Liver (tissue), 3 donors: ENCODE results near the gene SUMO2.

Experiments used
- ATF3 ChIP-seq: IDR thresholded peaks from 2 replicates; pipeline ENCODE4 v1.6.1; 2016; ENCODE audit warnings: antibody characterized with exemption
- EGR1 ChIP-seq, 2 donors: IDR thresholded peaks; 2 replicates each; pipeline ENCODE4 v1.6.1; 2016 to 2018; ENCODE audit warnings: antibody characterized with exemption in 2 of 2, low read depth in 2 of 2
- GABPA ChIP-seq, 2 donors: IDR thresholded peaks in 1 of 2; conservative IDR thresholded peaks in 1 of 2; 2 replicates each; pipeline ENCODE4 v1.6.1; 2016; ENCODE audit warnings: antibody characterized with exemption in 2 of 2, mild to moderate bottlenecking in 1 of 2, moderate library complexity in 1 of 2
- JUND ChIP-seq, 2 donors: IDR thresholded peaks; 2 replicates each; pipeline ENCODE4 v1.6.1; 2016; ENCODE audit warnings: antibody characterized with exemption in 2 of 2
- NR2F2 ChIP-seq: IDR thresholded peaks from 2 replicates; pipeline ENCODE4 v1.6.1; 2016; ENCODE audit warnings: antibody characterized with exemption
- RAD21 ChIP-seq, 2 donors: IDR thresholded peaks; 2 replicates each; pipeline ENCODE4 v1.6.1; 2016; ENCODE audit warnings: antibody characterized with exemption in 2 of 2, mild to moderate bottlenecking in 2 of 2
- REST ChIP-seq: IDR thresholded peaks from 2 replicates; pipeline ENCODE4 v1.6.1; 2016; ENCODE audit warnings: antibody characterized with exemption, mild to moderate bottlenecking
- SP1 ChIP-seq: IDR thresholded peaks from 2 replicates; pipeline ENCODE4 v1.6.1; 2018; ENCODE audit warnings: antibody characterized with exemption, mild to moderate bottlenecking
- TAF1 ChIP-seq: conservative IDR thresholded peaks from 2 replicates; pipeline ENCODE4 v1.6.1; 2016; ENCODE audit warnings: antibody characterized with exemption, mild to moderate bottlenecking
- YY1 ChIP-seq: IDR thresholded peaks from 2 replicates; pipeline ENCODE4 v1.6.1; 2016; ENCODE audit warnings: antibody characterized with exemption, mild to moderate bottlenecking
- ZBTB33 ChIP-seq: IDR thresholded peaks from 2 replicates; pipeline ENCODE4 v1.6.1; 2016; ENCODE audit warnings: antibody characterized with exemption
- TF ChIP-seq, protein P1 (sequence below): fragments of 150-350 bp; IDR thresholded peaks from 2 replicates; pipeline ENCODE4 v1.5.1; 2017; ENCODE audit warnings: improper control_type of control experiment, low read depth, low read length; ENCODE audit not compliant: missing input control
- TF ChIP-seq, protein P2 (sequence below): IDR thresholded peaks from 2 replicates; pipeline ENCODE4 v1.6.1; 2016; ENCODE audit warnings: antibody characterized with exemption
- donor health status: healthy.
- donor health status: healthy.

GRCh38 chr17:75135452-75135851, 47.3 kb downstream of the SUMO2 start:
- TF ChIP-seq, protein P1, sequence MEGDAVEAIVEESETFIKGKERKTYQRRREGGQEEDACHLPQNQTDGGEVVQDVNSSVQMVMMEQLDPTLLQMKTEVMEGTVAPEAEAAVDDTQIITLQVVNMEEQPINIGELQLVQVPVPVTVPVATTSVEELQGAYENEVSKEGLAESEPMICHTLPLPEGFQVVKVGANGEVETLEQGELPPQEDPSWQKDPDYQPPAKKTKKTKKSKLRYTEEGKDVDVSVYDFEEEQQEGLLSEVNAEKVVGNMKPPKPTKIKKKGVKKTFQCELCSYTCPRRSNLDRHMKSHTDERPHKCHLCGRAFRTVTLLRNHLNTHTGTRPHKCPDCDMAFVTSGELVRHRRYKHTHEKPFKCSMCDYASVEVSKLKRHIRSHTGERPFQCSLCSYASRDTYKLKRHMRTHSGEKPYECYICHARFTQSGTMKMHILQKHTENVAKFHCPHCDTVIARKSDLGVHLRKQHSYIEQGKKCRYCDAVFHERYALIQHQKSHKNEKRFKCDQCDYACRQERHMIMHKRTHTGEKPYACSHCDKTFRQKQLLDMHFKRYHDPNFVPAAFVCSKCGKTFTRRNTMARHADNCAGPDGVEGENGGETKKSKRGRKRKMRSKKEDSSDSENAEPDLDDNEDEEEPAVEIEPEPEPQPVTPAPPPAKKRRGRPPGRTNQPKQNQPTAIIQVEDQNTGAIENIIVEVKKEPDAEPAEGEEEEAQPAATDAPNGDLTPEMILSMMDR, result no peak
- TF ChIP-seq TAF1, result no peak
- TF ChIP-seq EGR1 (IDR thresholded peaks at IDR 0.05; ENCODE audit: low read depth in 2 of 2), result no peak
- TF ChIP-seq JUND (IDR thresholded peaks at IDR 0.05), result no peak
- no peak for TF ChIP-seq REST
- TF ChIP-seq ATF3, result no peak
- no peak for TF ChIP-seq YY1
- no peak for TF ChIP-seq GABPA (IDR thresholded peaks at IDR 0.05 in 1 of 2, conservative IDR thresholded peaks at IDR 0.05 in 1 of 2)
- TF ChIP-seq NR2F2, result no peak
- TF ChIP-seq, protein P2, sequence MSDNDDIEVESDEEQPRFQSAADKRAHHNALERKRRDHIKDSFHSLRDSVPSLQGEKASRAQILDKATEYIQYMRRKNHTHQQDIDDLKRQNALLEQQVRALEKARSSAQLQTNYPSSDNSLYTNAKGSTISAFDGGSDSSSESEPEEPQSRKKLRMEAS, result no peak
- no peak for TF ChIP-seq ZBTB33
- no peak for TF ChIP-seq SP1
- TF ChIP-seq RAD21 (IDR thresholded peaks at IDR 0.05), result no peak
